GM23248 (cell line): ENCODE results near the gene DMRTC2.

ENCODE experiments used
- EZH2 ChIP-seq: fragments of 200-600 bp; sonication (generic); IDR thresholded peaks from 2 replicates; pipeline ENCODE4 v1.6.1; 2018; ENCODE audit warnings: antibody characterized with exemption, mild to moderate bottlenecking; ENCODE audit not compliant: insufficient read depth, poor library complexity, severe bottlenecking
- EZH2phosphoT487 ChIP-seq: fragments of 200-600 bp; sonication (generic); IDR thresholded peaks from 2 replicates; pipeline ENCODE4 v1.6.1; 2018; ENCODE audit warnings: antibody characterized with exemption, moderate library complexity, mild to moderate bottlenecking, low read depth; ENCODE audit not compliant: insufficient read depth

GRCh38 chr19:41863209-41863931 lies 18.5 kb downstream of the DMRTC2 start:
- TF ChIP-seq EZH2 (no peak), EZH2phosphoT487 (no peak)
